GM21381 (cell line): ENCODE results near the gene GPC3.

Experiments
- ATAC-seq: cut with Tn5 transposase; IDR thresholded peaks from one replicate; pipeline ENCODE4 v1.9.1; 2021; ENCODE audit warnings: mild to moderate bottlenecking, moderate library complexity; ENCODE audit not compliant: unreplicated experiment

GPC3 gene

DNA sequence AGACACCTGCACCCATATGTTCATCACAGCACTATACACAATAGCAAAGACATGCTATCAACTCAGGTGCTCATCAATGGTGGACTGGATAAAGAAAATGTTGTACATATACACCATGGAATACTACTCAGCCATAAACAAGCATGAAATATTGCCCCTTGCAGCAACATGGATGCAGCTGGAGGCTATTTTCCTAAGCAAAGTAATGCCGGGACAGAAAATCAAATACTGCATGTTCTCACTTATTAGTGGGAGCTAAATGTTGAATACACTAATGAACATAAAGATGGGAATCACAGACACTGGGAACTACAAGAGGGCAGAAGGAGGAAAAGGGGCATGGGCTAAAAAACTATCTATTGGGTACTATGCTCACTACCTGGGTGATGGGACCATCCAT is 278.5 kb downstream of the GPC3 start:
- ATAC-seq = no peak

DNA sequence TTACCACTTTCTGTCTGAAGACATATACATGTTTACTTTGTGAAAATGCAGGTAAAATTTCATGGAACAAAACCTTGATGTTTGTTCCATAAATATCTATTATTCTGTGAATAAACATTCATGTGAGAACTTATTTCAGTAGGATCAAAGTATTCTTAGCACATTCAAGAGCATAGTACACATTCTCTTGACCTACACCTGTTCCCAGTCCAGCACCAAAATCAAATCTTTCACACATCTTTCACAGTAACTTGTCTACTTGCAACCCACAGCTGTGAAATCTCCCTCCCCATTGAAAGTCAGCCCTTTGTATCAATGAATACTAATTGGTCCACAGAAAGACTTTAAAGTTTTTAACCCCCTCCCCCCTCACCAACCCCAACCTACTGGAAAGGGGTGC is 283.2 kb downstream of the GPC3 start:
- ATAC-seq = no peak

DNA sequence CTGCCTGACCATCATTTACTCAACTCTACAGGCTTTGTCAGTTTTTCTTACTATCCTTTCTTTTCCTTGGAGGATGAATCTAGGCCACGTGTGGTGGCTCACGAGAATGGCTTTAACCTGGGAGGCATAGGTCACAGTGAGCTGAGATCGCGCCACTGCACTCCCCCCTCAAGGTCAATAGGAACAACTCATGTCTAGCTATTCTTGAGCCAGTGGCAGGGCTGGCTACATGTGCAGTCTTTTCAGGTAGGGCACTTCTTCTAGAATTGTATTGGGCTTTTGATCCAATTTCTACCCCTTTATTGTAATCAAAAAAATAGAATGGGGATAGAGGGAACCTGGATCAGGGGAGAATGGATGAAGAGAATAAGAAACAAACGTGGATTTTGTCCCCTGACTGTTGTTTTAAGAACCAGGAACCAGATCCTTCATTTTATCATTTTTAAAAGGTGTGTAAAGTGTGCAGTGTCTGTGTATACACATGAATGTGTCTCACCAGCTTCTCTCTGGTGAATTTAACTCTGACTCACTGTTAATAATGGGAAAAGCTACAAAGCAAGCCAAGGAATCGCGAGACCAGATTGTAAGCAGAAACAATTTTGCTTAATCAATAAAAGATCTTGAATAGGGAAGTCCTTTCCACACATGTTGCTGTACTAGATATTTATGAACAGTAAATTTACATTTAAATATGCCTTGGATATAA is 286.2 kb downstream of the GPC3 start:
- no peak for ATAC-seq

DNA sequence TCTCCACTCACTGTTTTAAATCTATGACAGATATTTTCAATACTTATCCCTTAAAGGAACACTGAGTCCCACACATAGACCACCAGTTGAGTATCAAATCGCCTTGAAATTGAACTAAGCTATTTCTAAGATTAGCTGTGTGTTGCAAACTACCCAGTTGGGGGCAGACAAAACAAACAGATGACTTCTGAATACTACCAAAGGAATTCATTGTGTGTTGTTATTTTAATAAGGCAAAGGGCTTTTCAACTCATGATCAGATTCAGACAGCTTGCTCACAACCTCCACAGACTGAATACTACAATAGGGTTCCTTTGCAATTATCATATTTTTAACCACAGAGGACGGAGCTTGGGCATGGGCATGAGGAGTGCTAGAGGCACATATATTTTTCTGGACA is 287.1 kb downstream of the GPC3 start:
- ATAC-seq = no peak

DNA sequence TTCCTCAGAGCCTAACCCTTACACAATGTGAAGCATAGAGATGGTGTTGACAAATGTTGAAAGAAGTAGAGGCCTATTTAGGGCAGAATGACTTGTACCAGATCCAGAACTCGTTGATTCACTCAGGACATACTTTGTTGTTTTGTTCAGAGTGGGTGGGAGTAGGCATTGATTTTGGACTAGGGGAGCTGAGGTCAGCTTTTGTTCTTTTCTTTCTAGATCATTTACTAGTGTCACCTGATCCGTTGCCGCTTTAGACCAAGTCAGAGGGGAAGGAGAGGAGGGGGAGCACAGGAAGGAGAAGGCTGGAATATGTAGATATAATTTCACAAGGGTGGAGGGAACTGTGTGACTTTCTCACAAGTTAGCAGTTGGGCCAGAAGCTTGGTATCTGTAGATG is 287.7 kb downstream of the GPC3 start:
- ATAC-seq = no peak

DNA sequence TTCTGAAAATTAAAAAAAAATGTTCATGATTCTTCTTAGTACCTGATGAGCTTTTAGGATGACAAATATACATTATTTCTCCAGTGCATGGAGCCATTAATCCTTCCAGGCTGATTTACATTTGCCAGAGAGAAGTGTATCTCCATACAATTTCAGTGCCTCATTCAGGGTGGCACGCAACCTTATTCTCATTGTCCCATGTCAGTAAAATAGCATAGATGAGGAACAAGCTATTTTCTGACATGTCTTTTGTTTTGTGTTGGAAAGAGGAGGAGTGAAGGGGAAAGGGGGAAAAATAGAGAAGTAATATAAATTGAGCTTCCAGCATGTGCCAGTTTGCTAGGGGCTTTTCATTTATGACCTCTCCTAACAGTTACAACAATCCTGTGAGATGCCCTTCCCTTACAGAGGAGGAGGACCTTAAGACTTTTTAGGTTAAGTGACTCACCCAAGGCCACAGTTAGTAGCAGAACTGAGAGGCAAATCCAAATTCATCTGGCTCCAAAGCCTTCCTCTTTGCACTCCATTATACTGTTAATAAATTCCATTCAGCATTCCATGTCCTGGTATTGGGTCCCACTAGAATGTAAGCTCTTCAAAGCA is 295.3 kb downstream of the GPC3 start:
- ATAC-seq = no peak

DNA sequence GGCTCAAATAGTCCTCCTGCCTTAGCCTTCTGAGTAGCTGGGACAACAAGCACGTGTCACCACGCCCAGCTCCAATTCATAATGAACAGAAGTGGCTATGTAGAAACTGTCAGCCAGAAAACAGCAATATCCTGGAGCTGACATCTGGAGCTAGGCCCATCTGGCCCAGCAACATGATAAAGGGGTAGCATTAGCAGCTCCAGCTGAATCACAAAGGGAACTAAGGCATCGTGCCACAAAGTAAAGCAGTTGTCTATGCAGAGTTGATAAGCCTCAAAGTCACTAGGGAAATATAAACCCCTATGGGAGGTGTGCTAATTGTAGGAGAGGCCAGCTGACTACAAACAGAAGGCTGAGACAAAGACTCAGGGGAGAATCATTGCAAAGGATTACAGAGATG is 299.6 kb downstream of the GPC3 start:
- no peak for ATAC-seq

DNA sequence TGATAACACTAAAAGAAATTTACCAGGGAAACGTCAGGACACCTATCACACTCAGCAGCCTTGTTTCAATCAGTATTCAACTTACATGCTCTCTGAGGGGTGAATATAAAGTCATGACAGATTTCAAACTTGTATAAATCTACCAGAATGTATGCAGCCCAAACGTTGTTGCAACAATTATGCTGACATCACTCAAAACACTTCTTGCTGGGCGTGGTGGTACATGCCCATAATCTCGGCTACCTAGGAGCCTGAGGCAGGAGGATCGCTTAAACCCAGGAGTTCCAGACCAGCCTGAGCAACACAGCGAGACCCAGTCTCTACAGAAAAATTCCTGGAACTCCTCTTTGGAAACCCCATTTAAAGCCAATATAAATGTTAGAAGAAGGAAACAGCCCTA is 303.5 kb downstream of the GPC3 start:
- no peak for ATAC-seq

DNA sequence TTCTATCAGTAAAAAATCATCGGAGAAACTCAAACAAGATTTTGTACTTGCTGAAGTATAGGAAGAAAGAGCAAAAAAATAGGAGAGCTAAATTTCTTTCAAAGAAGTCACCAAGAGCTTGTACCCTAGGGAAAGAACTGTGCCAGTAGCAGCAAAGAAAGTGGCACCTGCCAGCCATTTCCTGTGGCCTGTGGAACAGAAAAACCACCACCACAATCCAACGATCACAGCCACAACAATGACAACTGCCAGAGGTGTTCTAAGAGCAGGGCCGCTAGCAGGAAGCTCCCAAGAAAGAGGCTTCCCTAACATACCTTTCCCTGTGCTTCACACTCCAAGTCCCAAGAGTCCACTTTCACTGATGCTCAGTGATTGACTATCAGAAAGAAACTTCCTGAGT is 304.0 kb downstream of the GPC3 start:
- no peak for ATAC-seq

DNA sequence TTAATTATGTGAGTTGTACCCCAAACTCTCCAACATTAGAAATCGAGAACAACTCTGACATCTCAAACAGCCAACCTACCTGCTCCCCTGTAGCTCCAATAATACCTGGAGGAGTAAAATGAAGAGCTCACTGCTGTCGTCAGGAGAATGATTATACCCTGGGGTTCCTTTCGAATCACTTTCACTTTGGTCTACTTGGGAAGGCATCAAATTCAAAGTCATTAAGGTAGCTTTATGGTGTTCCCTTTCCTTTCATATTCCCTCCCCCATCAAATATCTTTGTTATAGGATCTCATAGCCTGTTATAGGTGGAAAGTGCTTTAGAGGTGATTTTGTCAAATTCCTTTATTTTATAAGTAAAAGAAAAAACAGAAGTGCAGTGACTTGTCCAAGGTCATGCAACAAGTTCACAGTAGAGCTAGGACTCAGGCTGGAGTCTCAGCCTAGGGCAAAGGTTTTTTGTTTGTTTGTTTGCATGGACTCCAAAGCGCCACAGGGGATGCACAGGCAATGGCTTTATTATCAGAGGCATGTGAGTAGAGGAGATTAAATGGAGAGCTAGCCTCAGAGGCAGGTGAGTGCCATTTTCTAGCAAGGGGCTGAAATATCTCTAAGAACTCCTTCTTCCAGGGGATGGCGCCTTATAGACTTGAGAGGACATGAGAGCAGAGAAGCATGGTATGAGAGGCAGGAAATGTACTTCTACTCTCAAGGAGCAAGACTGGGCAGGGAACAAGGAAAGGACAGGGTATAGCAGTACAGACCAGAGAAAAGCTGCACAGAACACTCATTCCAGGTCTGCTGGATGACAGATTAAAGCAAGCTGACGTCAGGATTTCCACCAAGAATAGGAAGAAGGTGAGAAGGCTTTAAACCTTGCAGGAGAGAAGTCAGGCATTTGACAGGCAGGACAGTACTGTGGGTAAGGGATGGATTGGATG is 308.0 kb downstream of the GPC3 start:
- no peak for ATAC-seq

DNA sequence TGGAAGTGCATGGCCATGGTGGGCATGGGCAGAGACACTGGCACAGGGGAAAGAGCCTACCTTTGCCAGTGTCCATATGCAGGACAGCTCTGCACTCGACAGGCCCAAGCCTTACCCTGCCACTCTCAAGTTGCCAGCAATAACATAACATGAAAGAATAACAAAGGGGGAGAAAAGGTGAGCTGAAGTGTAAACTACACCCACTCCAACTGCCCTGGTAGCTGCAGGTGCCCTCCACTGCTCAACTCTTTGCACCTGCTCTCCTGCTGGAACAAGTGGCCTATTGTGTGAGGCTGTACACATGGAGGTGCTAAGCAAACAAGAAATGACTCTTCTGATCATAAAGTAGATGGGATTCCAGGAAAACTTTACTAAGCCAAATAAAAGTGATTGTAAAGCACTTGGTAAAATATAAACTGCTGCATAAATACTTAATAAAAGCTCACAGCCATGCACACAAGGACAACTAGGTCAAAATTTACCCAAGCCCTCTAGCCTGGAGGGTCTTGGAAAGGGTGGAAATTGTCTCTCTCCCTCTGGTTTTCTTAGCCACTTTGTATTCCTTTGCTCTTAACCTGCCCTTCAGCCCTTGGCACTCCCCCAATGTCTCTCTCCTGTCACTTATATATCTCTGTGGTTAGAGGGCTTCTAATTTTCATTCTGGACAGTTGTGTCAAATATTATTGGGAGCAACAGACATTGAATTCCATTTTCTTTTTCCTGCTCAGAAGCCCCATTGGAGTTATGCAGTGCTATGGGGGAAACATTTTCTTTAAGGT is 308.9 kb downstream of the GPC3 start:
- no peak for ATAC-seq

DNA sequence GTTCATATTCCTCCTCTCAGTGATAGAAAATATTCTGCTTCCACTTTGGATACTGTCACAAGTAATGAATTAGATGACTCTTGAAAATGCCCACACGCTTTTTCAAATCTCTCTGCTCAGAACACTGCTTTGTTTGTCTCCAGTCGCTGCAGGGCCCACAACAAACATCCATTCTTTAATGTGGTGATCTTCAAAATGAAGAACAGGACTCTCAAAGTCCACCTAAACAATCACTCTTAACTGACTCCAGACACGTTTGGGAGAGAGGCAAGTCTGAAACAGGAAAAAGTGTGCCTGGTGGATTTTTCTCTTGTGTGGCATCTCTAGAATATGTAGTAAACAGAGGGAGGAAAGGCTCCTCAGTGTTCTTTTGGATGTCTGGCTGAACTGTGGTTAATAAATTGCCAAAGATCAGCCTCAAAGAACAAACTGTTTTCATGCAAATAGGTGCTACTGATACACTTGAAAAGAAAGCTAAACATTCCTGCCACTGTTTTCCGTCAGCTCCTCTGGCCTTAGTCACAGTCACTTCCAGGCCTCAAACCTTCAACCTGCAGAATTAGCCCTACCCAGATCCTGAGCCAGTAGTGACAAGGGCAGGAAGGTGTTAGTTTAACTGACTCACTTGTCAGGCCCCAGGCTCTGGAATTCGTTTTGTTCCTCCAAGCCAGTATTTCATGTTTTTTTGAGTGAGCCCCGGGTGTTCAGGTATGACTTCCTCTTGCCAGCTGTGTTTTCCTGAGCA is 310.5 kb downstream of the GPC3 start:
- ATAC-seq = no peak

DNA sequence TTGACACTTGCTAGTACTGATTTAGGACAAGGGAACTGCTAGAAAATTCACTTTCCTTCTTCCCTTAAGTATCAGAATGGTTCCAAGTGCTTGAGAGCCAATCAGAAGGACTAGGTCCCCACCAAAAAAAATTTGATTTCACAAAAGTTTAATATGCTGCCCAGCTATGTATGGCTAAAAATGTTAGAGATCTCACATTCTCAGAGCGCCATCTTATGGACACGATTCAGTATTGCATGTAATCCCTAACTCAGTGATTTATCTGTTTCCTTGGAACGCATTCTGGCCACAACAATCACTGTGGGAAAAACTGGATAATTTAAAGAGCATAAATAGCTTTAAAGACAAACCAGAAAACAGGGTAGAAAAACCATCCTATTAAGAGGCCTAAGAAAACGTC is 315.0 kb downstream of the GPC3 start:
- ATAC-seq = no peak

DNA sequence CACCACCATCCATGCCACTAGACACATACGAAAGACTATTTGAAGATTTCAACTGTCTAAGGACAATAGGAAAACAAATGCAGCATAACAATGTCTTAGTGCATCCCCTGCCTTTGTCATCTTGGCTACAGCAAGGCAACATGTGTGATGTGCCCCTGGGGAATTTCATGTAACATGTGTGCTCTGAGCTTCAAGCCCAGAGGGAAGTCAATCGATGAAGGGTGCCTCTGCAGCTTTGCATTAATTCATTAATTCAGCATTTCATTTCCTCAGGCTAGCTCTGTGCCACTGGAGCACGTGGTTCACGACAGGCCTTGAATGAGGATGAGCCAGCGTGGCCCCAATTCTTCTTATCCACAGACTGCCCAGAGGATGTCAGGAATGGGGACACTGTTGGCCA is 316.2 kb downstream of the GPC3 start:
- ATAC-seq = no peak

DNA sequence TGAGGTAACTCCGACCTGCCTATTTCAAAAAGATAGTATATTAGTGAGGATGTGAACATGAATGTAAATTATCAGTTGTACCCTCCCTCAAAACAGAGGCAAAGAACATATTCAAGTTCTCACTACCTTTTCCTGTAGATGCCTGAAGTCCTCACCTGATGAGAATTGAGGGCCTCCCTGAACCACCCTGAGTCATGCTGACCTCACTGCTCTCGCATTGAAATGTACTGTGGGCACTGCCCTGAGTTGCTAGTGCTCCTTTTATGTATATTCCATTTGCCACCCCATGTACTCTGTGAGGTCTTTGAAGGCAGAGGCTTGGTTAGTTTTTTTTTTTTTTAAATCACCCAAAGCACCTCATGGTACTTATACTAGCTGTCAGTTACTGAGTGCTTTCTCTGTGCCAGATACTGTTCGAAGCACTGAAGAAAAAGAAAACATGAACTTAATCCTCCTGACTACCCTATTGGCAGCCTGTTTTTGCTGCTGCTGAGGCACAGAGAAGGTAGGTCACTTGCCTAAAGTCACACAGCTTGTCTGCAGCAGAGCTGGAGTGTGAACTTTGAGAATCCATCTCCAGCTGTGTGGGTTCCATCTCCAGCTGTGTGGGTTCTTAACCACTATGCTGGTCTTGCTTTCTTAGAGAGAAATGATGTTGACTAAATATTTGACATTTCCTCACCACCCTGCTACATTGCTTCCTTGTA is 317.0 kb downstream of the GPC3 start:
- no peak for ATAC-seq

DNA sequence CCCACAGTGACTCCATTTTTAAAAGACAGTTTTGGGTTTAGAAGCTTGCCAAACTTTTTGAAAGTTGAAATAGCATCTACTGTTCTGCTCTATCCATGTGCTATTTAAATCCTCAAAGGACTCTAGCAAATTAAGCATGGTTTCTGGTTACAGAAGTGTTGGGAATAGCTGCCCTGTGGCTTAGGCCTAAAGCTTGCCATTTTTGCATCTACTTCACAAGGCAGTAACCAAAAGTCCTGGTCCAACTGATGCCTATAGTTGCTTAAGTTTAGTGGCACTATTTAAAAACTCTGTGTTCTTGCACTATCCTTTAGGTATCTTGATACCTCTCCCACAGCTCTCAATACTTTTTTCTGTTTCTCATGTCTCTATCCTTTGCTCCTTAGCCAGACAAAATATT is 319.1 kb downstream of the GPC3 start:
- no peak for ATAC-seq

DNA sequence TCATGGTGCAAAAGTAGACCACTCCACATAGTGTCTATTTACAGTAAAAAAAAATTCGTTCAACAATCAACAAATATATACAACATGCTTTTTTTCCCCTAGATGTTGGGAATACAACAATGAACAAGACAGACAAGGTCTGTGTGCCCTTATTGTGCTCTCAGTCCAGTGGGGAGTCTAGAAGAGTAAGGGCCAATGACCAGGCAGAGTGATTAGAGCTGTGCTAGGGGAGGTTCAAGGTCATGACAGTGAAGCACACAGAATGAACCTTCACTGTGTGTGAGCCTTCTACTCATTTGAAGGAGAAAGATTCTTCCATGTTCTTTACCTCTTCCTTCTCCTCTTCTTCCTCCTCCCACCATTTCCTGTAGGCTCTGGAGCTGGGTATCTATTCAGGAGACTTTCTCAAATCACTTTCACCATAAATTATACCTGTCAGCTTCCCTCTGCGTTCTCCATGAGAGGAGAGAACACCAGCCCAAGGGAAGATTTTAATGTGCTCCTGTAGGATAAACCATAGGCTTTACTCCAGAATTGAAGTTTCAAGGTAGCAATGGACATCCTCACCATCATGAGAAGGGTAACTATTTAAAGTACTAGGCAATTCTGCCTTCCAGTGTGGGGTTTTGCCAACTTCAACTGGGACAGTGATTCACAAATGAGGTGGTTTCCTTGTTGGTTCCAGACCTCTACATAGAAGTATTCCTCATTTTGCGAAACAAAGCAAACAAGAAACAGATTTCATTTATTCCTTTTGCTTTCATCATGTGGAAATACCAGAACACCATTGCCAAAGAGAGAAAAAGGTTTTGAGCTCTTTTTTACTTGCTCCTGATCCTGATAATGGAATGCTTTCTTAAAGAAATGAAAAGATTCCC is 323.2 kb downstream of the GPC3 start:
- no peak for ATAC-seq

DNA sequence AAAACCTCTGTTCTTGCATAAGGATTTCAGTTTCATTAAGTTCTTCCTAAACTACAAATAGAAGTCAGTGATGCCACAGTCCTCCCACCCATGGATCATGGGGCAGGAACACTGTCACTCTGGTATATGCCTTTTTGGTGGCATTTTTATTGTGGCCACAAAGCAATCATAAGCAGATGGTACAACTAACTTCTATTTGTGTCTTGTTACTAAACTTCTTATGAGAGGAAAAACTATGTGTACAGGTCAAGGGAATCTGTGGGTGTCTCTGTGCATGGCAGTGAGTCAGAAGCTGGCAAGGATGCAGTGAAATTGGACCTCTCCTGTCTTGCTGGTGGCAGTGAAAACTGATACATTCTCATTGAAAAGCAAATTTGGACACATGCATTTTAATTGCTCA is 325.1 kb downstream of the GPC3 start:
- ATAC-seq = no peak
